Loucy (cell line): ENCODE data around the gene COL5A3.

Experiments used
- H2AFZ ChIP-seq: fragments of 200-600 bp; sonication (generic); 2 replicates; pipeline ENCODE4 v1.6.0; 2016; ENCODE audit warnings: antibody characterized with exemption, mild to moderate bottlenecking, low read length, moderate library complexity
- H3F3A ChIP-seq: fragments of 200-600 bp; 2 replicates; pipeline ENCODE4 v1.6.0; 2016; ENCODE audit warnings: antibody characterized with exemption, low read depth, mild to moderate bottlenecking
- H3K27me3 ChIP-seq: fragments of 200-600 bp; sonication (generic); 2 replicates; pipeline ENCODE4 v1.6.1; 2014; ENCODE audit warnings: low read length, mild to moderate bottlenecking; ENCODE audit not compliant: insufficient read depth, poor library complexity, severe bottlenecking
- H3K36me3 ChIP-seq: fragments of 200-600 bp; sonication (generic); 2 replicates; pipeline ENCODE4 v1.6.1; 2016; ENCODE audit warnings: low read length; ENCODE audit not compliant: insufficient read depth
- H3K4me1 ChIP-seq: fragments of 200-600 bp; sonication (generic); 2 replicates; pipeline ENCODE4 v1.5.1; 2014; ENCODE audit warnings: low read length, mild to moderate bottlenecking; ENCODE audit not compliant: insufficient read depth, poor library complexity, severe bottlenecking
- H3K4me2 ChIP-seq: fragments of 200-600 bp; sonication (generic); 2 replicates; pipeline ENCODE4 v1.6.0; 2014; ENCODE audit warnings: antibody characterized with exemption, low read length, low read depth, mild to moderate bottlenecking; ENCODE audit not compliant: poor library complexity, severe bottlenecking
- H3K4me3 ChIP-seq: fragments of 200-600 bp; sonication (generic); 2 replicates; pipeline ENCODE4 v1.5.1; 2014; ENCODE audit warnings: low read length, mild to moderate bottlenecking, mixed read lengths; ENCODE audit not compliant: poor library complexity, severe bottlenecking
- H3K79me2 ChIP-seq: fragments of 200-600 bp; sonication (generic); 2 replicates; pipeline ENCODE4 v1.6.1; 2014; ENCODE audit warnings: low read length; ENCODE audit not compliant: insufficient read depth
- H3K9ac ChIP-seq: fragments of 200-600 bp; sonication (generic); 2 replicates; pipeline ENCODE4 v1.6.0; 2014; ENCODE audit warnings: mild to moderate bottlenecking, low read depth, low read length, moderate library complexity; ENCODE audit not compliant: poor library complexity, severe bottlenecking
- H3K9me2 ChIP-seq: fragments of 200-600 bp; sonication (generic); replicated peaks from 2 replicates; pipeline ENCODE4 v1.6.1; 2016; ENCODE audit warnings: low read depth, low read length, mixed read lengths
- H3K9me3 ChIP-seq: fragments of 200-600 bp; sonication (generic); 2 replicates; pipeline ENCODE4 v1.6.1; 2014; ENCODE audit warnings: mild to moderate bottlenecking, antibody characterized with exemption, low read length, low read depth; ENCODE audit not compliant: insufficient read depth
- H4K20me1 ChIP-seq: fragments of 200-600 bp; sonication (generic); 2 replicates; pipeline ENCODE4 v1.6.0; 2014; ENCODE audit warnings: antibody characterized with exemption, low read length, mild to moderate bottlenecking; ENCODE audit not compliant: insufficient read depth, poor library complexity, severe bottlenecking
- CTCF ChIP-seq: fragments of 200-600 bp; sonication (generic); conservative IDR thresholded peaks from 2 replicates; pipeline ENCODE4 v1.5.1; 2014; ENCODE audit warnings: mild to moderate bottlenecking, antibody characterized with exemption, low read length
- EZH2phosphoT487 ChIP-seq: fragments of 200-600 bp; IDR thresholded peaks from 2 replicates; pipeline ENCODE4 v1.6.1; 2018; ENCODE audit warnings: antibody characterized with exemption, mild to moderate bottlenecking, moderate library complexity, borderline replicate concordance

The COL5A3 gene

GRCh38 chr19:10019246-10019645, 8.9 kb upstream of the COL5A3 start:
- TF ChIP-seq CTCF (no peak), EZH2phosphoT487 (no peak)

GRCh38 chr19:10018786-10019185, 8.5 kb upstream of the COL5A3 start:
- Histone ChIP-seq H3F3A (no peaks in the 10 kb centered on the region), H4K20me1 (no peaks in the 10 kb centered on the region), H3K36me3 (no peaks in the 10 kb centered on the region), H3K9me3 (no peaks in the 10 kb centered on the region), H2AFZ (no peak overlapping the region), H3K9me2 (no peaks in the 10 kb centered on the region), H3K4me3 (no peak overlapping the region), H3K79me2 (no peaks in the 10 kb centered on the region), H3K4me2 (no peak overlapping the region), H3K27me3 (no peaks in the 10 kb centered on the region), H3K4me1 (no peaks in the 10 kb centered on the region), H3K9ac (no peak overlapping the region)
- TF ChIP-seq EZH2phosphoT487 (no peak), CTCF (no peak)

More at GRCh38 chr19:10019246-10019645, 8.9 kb upstream of the COL5A3 start:
- no peaks in the 10 kb centered on the region for H3K4me1 ChIP-seq
- no peak overlapping the region for H3K4me2 ChIP-seq
- H3K9me3 ChIP-seq = no peaks in the 10 kb centered on the region
- no peaks in the 10 kb centered on the region for H3K36me3 ChIP-seq
- no peaks in the 10 kb centered on the region for H3K27me3 ChIP-seq
- H3K9ac ChIP-seq = no peak overlapping the region
- H2AFZ ChIP-seq = no peak overlapping the region
- H4K20me1 ChIP-seq = no peaks in the 10 kb centered on the region
- H3K9me2 ChIP-seq = no peaks in the 10 kb centered on the region
- H3K79me2 ChIP-seq = no peaks in the 10 kb centered on the region
- H3K4me3 ChIP-seq = no peak overlapping the region
- H3F3A ChIP-seq = no peaks in the 10 kb centered on the region

- Histone ChIP-seq H3K9me2 (no peaks in the 10 kb centered on the region), H2AFZ (no peak overlapping the region), H3K4me3 (no peak overlapping the region), H3F3A (no peaks in the 10 kb centered on the region), H3K9me3 (no peaks in the 10 kb centered on the region), H3K4me2 (no peak overlapping the region), H4K20me1 (no peaks in the 10 kb centered on the region), H3K79me2 (no peaks in the 10 kb centered on the region), H3K9ac (no peak overlapping the region), H3K36me3 (no peaks in the 10 kb centered on the region), H3K27me3 (no peaks in the 10 kb centered on the region), H3K4me1 (no peaks in the 10 kb centered on the region)
- TF ChIP-seq EZH2phosphoT487 (no peak), CTCF (no peak)
These were observed 8.0 kb upstream of the COL5A3 start for GRCh38 chr19:10018263-10018662.
